K562 (cell line): ENCODE measurements around the gene MYO1D.

ENCODE experiments used
- CTCF ChIP-seq, 3 experiments: IDR thresholded peaks in 2 of 3; conservative IDR thresholded peaks in 1 of 3; 2 replicates each; pipeline ENCODE4 v1.5.1; 2011 to 2012; ENCODE audit warnings: low read length in 3 of 3, mild to moderate bottlenecking in 3 of 3, control low read depth in 2 of 3, improper control_type of control experiment in 1 of 3, inconsistent platforms in 1 of 3, low read depth in 1 of 3, mixed read lengths in 1 of 3, moderate library complexity in 1 of 3; ENCODE audit not compliant: insufficient read depth in 2 of 3
- ETV1 ChIP-seq: fragments of 450-650 bp; conservative IDR thresholded peaks from 2 replicates; pipeline ENCODE4 v1.6.1; 2016; ENCODE audit warnings: missing genetic modification characterization, control low read depth, low read depth, missing compliant biosample characterization
- FOS ChIP-seq: IDR thresholded peaks from 3 replicates; pipeline ENCODE4 v1.6.1; 2011; ENCODE audit not compliant: insufficient read length; ENCODE audit errors: extremely low read depth
- KLF13 ChIP-seq: fragments of 450-650 bp; IDR thresholded peaks from 2 replicates; pipeline ENCODE4 v1.6.1; 2016; ENCODE audit warnings: missing genetic modification characterization, low read depth, mild to moderate bottlenecking, missing compliant biosample characterization, moderate library complexity, borderline replicate concordance
- NFYB ChIP-seq: IDR thresholded peaks from 2 replicates; pipeline ENCODE4 v1.6.1; 2011; ENCODE audit warnings: mild to moderate bottlenecking, moderate library complexity; ENCODE audit not compliant: insufficient read length; ENCODE audit errors: extremely low read depth
- POLR2A ChIP-seq: fragments of 450-650 bp; conservative IDR thresholded peaks from 2 replicates; pipeline ENCODE4 v1.6.1; 2016
- POLR2AphosphoS5 ChIP-seq: IDR thresholded peaks from 2 replicates; pipeline ENCODE4 v1.6.1; 2011; ENCODE audit warnings: mild to moderate bottlenecking, low read depth, low read length, moderate library complexity; ENCODE audit not compliant: control insufficient read depth, insufficient read depth
- POLR3A ChIP-seq: IDR thresholded peaks from 2 replicates; pipeline ENCODE4 v1.6.1; 2011; ENCODE audit warnings: borderline replicate concordance, mild to moderate bottlenecking, moderate library complexity; ENCODE audit not compliant: insufficient read length, insufficient read depth; ENCODE audit errors: extremely low read depth
- SOX6 ChIP-seq: fragments of 450-650 bp; IDR thresholded peaks from 2 replicates; pipeline ENCODE4 v1.6.1; 2014; ENCODE audit warnings: mild to moderate bottlenecking
- TCF7 ChIP-seq: sonication (generic); IDR thresholded peaks from 2 replicates; pipeline ENCODE4 v1.6.1; 2016; ENCODE audit warnings: antibody characterized with exemption, borderline replicate concordance
- USF2 ChIP-seq: sonication (generic); formaldehyde crosslinking; IDR thresholded peaks from 2 replicates; pipeline ENCODE4 v1.5.0; 2020; ENCODE audit warnings: missing genetic modification reagents
- YBX1 ChIP-seq: fragments of 450-650 bp; IDR thresholded peaks from 2 replicates; pipeline ENCODE4 v1.7.1; 2016; ENCODE audit warnings: mild to moderate bottlenecking

- TF ChIP-seq CTCF (IDR thresholded peaks at IDR 0.05 in 2 of 3, conservative IDR thresholded peaks at IDR 0.05 in 1 of 3; ENCODE audit: insufficient read depth in 2 of 3, low read depth in 1 of 3, low read length in 3 of 3) (no peak), USF2 (no peak), NFYB (no peak), POLR3A (no peak), POLR2A (no peak), FOS (no peak), KLF13 (tag) (no peak), POLR2AphosphoS5 (no peak), TCF7 (no peak), SOX6 (no peak), YBX1 (no peak), ETV1 (no peak)
Observed at GRCh38 chr17:32517982-32518381, 358.9 kb downstream of the MYO1D start.
